Measurements from ENCODE around the gene MAPKAP1.

The MAPKAP1 gene

GRCh38 chr9:125479846-125480615 is 227.0 kb downstream of the MAPKAP1 start:
- H3K4me1 Mint-ChIP-seq (ENCODE audit: low read depth in 2 of 2), result no peaks in the 10 kb centered on the region
- H3K27me3 Mint-ChIP-seq, result no peaks in the 10 kb centered on the region
- no peak overlapping the region for H3K27ac Mint-ChIP-seq
- no peaks in the 10 kb centered on the region for H3K9me3 Mint-ChIP-seq
- DNase-seq (no peak), ATAC-seq (replicated peaks) (no peak)
- H3K4me3 Mint-ChIP-seq, result no peak overlapping the region
- peaks cover 19% of the 10 kb centered on the region for H3K36me3 Mint-ChIP-seq (ENCODE audit: insufficient read depth)

- Mint-ChIP-seq H3K4me1 (ENCODE audit: low read depth in 2 of 2) (no peaks in the 10 kb centered on the region), H3K36me3 (ENCODE audit: insufficient read depth) (peaks cover 16% of the 10 kb centered on the region), H3K27ac (no peak overlapping the region), H3K9me3 (no peaks in the 10 kb centered on the region), H3K4me3 (no peak overlapping the region), H3K27me3 (no peaks in the 10 kb centered on the region)
- DNase-seq, result no peak
- no peak for ATAC-seq (replicated peaks)
These were observed 229.9 kb downstream of the MAPKAP1 start for GRCh38 chr9:125477089-125477544.

- H3K36me3 Mint-ChIP-seq (ENCODE audit: insufficient read depth), result peaks cover 12% of the 10 kb centered on the region
- H3K27ac Mint-ChIP-seq, result no peak overlapping the region
- H3K4me1 Mint-ChIP-seq (ENCODE audit: low read depth in 2 of 2), result no peaks in the 10 kb centered on the region
- no peak overlapping the region for H3K4me3 Mint-ChIP-seq
- ATAC-seq (replicated peaks) (no peak), DNase-seq (no peak)
- no peaks in the 10 kb centered on the region for H3K27me3 Mint-ChIP-seq
- H3K9me3 Mint-ChIP-seq, result no peaks in the 10 kb centered on the region
These were observed 230.4 kb downstream of the MAPKAP1 start for GRCh38 chr9:125476645-125477044.

DNA sequence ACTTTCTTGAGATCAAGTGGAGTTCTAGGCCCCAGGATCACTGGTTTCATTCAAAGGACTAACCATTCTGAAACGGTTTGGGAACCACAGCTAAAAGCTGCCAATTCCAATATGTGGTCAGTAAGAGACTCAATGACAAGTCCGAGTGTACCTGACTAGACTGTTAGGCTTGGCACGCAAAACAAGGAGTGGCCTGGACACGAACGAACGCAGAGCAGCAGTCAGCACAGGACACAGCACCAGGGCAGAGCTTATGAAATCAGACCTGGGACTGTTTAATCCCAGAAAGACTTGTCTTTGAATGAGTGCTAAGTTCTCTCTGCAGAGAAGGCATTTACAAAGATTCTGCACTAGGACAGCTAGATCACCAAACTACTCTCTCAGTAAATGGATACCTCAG is 231.6 kb downstream of the MAPKAP1 start:
- no peaks in the 10 kb centered on the region for H3K9me3 Mint-ChIP-seq
- H3K27ac Mint-ChIP-seq, result no peak overlapping the region
- no peak overlapping the region for H3K4me3 Mint-ChIP-seq
- DNase-seq, result no peak
- H3K27me3 Mint-ChIP-seq, result no peaks in the 10 kb centered on the region
- no peak for ATAC-seq (replicated peaks)
- H3K4me1 Mint-ChIP-seq (ENCODE audit: low read depth in 2 of 2), result peaks cover 2 to 7% of the 10 kb centered on the region in 2 donors
- H3K36me3 Mint-ChIP-seq (ENCODE audit: insufficient read depth), result peaks cover 9% of the 10 kb centered on the region

DNA sequence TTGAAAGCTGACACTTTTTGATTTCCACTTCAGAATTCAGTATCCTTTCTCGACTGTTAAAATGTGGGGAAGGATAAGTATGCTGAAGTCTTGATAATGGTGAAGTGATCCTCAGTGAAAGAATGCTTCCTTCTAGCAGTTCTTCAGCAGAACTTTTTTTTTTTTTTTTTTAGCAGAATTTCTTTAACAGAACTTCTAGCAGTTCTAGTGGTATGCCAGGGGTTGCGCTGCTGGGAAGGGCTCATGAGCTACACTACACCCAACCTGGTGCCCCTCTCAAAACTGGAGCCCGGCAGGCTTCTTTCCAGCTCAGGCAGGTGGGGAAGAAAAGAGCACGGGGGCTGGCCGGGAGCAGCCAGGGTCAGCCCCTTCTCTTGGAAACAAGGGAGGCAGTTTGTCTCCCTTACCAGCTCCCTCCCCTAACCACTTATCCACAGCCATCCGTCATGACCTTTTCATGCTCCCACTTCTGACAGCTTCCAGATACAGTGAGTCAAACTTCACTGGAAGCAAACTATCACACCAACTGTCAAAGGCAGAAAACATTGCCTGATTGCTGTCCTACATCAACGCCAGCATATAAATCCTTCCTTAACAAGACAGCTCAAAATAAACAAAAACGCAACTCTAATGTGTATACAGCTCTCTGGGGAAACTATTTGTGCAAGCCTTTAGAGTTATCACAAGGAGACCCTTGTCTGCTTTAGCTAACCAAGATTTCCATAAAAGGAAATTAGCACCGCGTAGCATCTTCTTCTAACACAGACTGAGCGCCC is 233.9 kb downstream of the MAPKAP1 start:
- H3K36me3 Mint-ChIP-seq (ENCODE audit: insufficient read depth), result peaks cover 12% of the 10 kb centered on the region
- H3K27ac Mint-ChIP-seq, result peak overlapping the region; percentile 51 to 54
- ATAC-seq (replicated peaks) (no peak), DNase-seq (no peak)
- H3K9me3 Mint-ChIP-seq, result no peaks in the 10 kb centered on the region
- H3K4me1 Mint-ChIP-seq (ENCODE audit: low read depth in 2 of 2), result peaks cover 2 to 9% of the 10 kb centered on the region in 2 donors
- H3K27me3 Mint-ChIP-seq, result no peaks in the 10 kb centered on the region
- H3K4me3 Mint-ChIP-seq, result no peak overlapping the region

DNA sequence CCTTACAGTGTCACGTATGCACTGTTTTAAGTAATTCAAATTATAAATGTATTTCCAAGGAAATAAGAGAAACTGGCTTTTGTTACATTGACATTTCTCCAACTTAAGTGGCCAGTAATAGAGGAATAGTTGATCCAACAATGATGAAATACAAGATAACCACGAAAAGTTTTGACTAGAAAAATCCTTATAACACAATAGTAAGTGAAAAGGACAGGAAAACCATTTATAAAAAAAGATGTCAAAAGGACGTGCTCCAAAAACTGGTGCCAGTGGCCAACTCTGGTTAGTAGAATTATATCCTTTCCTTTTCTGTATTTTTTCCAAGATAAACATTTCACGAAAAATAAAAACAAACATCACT is 234.5 kb downstream of the MAPKAP1 start:
- Mint-ChIP-seq H3K36me3 (ENCODE audit: insufficient read depth) (peaks cover 8% of the 10 kb centered on the region), H3K9me3 (no peaks in the 10 kb centered on the region), H3K4me3 (no peak overlapping the region), H3K27me3 (no peaks in the 10 kb centered on the region), H3K4me1 (ENCODE audit: low read depth in 2 of 2) (peaks cover 2 to 9% of the 10 kb centered on the region in 2 donors), H3K27ac (no peak overlapping the region)
- no peak for DNase-seq
- ATAC-seq (replicated peaks), result no peak

DNA sequence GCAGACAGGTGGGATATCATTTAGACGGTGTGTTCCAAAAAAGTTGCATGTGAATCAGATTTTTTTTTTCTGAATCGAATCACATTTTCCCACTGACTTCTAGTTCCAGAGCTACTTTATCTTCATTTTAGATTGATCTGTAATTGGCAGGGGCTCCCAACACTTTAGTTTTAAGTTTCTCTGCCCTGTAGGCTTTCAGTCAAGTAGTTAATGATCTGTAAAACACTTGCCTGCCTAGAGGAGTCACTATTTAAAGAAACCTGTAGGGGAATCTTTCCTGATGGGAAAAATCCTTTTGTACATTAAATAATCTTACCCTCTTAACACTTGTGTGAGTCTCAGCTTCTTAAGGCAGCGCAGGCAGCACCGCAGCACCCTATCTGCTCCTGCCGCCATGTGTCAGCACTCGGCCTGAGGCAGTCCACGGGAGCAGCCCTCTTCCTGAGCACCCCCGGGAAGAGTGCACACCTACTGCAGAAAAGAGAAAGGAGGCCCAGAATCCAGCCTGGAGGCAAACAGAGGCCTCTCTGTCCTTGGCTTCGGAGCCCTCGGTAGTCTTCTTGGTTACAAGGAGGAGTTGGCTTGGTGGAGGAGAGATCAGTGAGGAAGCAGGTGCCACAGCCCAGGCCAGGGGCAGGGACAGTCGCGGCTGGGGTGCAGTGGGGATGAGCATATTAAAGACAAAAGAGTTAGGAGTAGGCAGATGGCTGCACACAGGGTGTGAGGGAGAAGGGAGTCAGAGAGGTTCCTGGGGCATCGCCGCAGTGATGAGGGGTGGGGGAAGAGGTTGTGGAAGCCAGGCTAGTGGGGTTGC is 236.0 kb downstream of the MAPKAP1 start:
- Mint-ChIP-seq H3K36me3 (ENCODE audit: insufficient read depth) (peaks cover 8% of the 10 kb centered on the region), H3K9me3 (no peaks in the 10 kb centered on the region), H3K4me3 (no peak overlapping the region), H3K27ac (no peak overlapping the region), H3K27me3 (no peaks in the 10 kb centered on the region), H3K4me1 (ENCODE audit: low read depth in 2 of 2) (peaks cover 2 to 9% of the 10 kb centered on the region in 2 donors)
- ATAC-seq (replicated peaks) (no peak), DNase-seq (no peak)

DNA sequence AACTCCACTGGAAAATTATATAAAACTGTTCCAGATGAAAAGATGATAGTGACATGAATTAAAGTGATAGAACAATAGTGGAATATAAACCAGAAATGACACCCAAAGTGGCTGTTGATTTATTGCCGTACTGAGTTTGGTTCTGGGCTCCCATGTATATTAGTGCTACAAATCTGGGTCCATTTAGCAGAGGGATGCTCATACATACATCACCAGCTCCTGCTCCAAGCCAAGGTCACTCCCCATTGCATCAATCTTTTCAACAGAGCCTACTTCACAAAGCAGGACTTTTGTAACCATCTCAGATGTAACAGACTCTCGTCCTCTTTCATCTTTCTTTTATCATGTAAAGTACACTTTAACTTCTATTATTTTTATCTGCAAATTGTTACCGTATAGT is 236.8 kb downstream of the MAPKAP1 start:
- DNase-seq, result no peak
- Mint-ChIP-seq H3K27ac (no peak overlapping the region), H3K36me3 (ENCODE audit: insufficient read depth) (peaks cover 8% of the 10 kb centered on the region), H3K4me1 (ENCODE audit: low read depth in 2 of 2) (peaks cover 2 to 9% of the 10 kb centered on the region in 2 donors), H3K27me3 (no peaks in the 10 kb centered on the region), H3K9me3 (no peaks in the 10 kb centered on the region), H3K4me3 (no peak overlapping the region)
- no peak for ATAC-seq (replicated peaks)

DNA sequence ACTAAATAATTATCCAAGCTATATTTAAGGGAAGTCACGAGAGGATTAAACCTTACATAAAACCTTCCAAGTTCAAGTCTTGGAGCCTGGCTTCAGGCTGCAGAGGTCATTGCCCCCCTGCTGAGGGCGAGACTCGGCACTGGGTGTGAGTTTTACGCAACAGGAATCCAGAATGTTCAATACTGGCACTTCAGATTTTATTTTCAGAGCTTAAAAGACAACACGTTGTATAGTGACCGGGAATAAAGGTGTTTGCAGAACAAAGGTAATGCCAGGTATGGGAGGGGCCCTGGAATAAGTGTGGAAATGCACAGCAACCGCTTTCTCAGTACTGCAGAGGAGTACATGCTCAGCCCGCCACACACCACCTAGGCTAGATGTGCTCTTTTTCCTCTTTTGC is 238.4 kb downstream of the MAPKAP1 start:
- ATAC-seq (replicated peaks) (no peak), DNase-seq (no peak)
- H3K4me3 Mint-ChIP-seq, result no peak overlapping the region
- H3K36me3 Mint-ChIP-seq (ENCODE audit: insufficient read depth), result peaks cover 8% of the 10 kb centered on the region
- H3K4me1 Mint-ChIP-seq (ENCODE audit: low read depth in 2 of 2), result peaks cover 2 to 9% of the 10 kb centered on the region in 2 donors
- H3K9me3 Mint-ChIP-seq, result no peaks in the 10 kb centered on the region
- no peak overlapping the region for H3K27ac Mint-ChIP-seq
- no peaks in the 10 kb centered on the region for H3K27me3 Mint-ChIP-seq

DNA sequence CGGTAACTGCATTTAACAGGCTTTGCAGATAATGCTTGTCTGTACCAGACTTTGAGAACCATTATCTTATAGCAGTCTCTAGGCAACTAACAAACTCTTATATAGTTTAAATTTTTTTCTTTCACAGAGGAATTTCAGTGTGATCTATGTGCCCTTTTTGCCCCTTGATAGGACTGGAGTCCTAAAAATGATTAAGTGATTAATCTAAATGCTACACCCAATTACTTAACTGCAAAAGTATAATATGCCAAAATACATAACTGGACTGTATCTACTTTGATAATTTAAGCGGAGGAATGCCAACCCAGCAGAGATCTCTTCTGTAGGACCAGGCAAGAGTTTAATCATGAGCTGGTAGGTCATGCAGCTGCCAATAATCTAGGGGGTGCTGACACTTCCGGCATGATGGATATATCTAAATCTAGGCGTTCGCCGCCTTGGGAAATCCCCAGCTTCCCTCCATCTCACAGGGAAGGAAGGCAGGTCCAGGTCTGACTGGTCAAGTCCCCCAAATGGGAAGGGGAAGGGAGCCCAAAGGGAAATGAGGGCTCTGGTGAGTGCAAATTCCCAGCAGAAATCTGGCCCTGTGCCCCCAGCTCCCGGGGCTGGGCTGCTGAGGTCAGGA is 239.8 kb downstream of the MAPKAP1 start:
- DNase-seq, result no peak
- ATAC-seq (replicated peaks), result no peak
- Mint-ChIP-seq H3K4me1 (ENCODE audit: low read depth in 2 of 2) (peaks cover 2 to 9% of the 10 kb centered on the region in 2 donors), H3K36me3 (ENCODE audit: insufficient read depth) (peaks cover 8% of the 10 kb centered on the region), H3K4me3 (no peak overlapping the region), H3K27me3 (no peaks in the 10 kb centered on the region), H3K9me3 (no peaks in the 10 kb centered on the region), H3K27ac (no peak overlapping the region)

GRCh38 chr9:125466411-125466810 is 240.6 kb downstream of the MAPKAP1 start:
- Mint-ChIP-seq H3K27ac (no peak overlapping the region), H3K27me3 (no peaks in the 10 kb centered on the region)

DNA sequence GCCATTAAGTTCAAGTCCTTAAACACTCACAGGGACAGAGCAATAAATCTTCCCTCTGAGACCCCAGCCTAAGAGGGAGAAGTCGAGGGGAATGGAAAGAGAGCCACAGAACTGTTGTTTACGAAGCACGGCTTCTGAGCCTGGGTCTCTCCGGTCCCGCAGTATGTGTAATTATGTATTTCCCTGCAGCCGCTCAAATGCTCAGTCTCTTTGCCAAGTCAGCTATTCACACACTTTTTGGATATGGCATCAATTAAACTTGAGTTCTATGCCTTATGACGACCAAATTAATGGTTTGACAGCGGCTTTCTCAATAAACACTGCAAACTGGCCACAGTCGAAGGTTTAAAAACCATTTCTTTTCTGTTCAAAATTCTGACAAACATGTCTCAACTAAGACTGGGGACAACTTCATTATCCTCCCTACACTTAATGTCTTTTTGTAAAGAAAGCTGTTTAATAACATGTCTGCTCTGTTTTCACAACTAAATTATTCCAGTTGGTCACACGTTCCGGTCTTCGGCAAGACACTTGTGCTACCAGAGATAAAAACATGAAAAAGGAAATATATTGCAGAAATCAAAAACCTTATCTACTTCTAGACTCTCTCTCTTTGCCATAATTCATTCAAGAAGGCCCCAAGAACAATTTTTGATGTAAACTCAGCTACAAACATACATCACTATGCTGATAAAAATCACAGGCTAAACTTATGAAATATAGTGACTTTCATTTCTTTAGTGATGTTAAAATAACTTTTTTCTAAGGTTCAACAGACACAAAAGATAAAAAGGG is 242.2 kb downstream of the MAPKAP1 start:
- no peaks in the 10 kb centered on the region for H3K27me3 Mint-ChIP-seq
- ATAC-seq (replicated peaks), result no peak
- H3K36me3 Mint-ChIP-seq (ENCODE audit: insufficient read depth), result peaks cover 10% of the 10 kb centered on the region
- no peak for DNase-seq
- peaks cover 0 to 2% of the 10 kb centered on the region in 2 donors for H3K4me1 Mint-ChIP-seq (ENCODE audit: low read depth in 2 of 2)
- H3K9me3 Mint-ChIP-seq, result no peaks in the 10 kb centered on the region
- no peak overlapping the region for H3K27ac Mint-ChIP-seq
- no peak overlapping the region for H3K4me3 Mint-ChIP-seq

More at GRCh38 chr9:125466411-125466810, 240.6 kb downstream of the MAPKAP1 start:
- no peaks in the 10 kb centered on the region for H3K9me3 Mint-ChIP-seq
- peaks cover 8% of the 10 kb centered on the region for H3K36me3 Mint-ChIP-seq (ENCODE audit: insufficient read depth)
- DNase-seq (no peak), ATAC-seq (replicated peaks) (no peak)
- H3K4me1 Mint-ChIP-seq (ENCODE audit: low read depth in 2 of 2), result peaks cover 2 to 9% of the 10 kb centered on the region in 2 donors
- no peak overlapping the region for H3K4me3 Mint-ChIP-seq

Measured in effector memory CD8-positive, alpha-beta T cell (primary cell).